ENCODE results near the gene TUBB6. TPM values are rescaled to one million over a fixed set of nuclear protein-coding genes. Genes with fewer than 3 reads are reported as not detected.

TUBB6 gene
- total and polyA plus RNA-seq, 5 experiments from 2014 or later = 1.2 to 3.1 (median 2.6) TPM; not detected in 1

GRCh38 chr18:12369211-12369610 lies 61.2 kb downstream of the TUBB6 start:
- no peak for DNase-seq
- no peaks in the 10 kb centered on the region for H3K27me3 Mint-ChIP-seq
- H3K4me1 Mint-ChIP-seq = peaks cover 21 to 46% (median 34%) of the 10 kb centered on the region in 4 donors
- no peak overlapping the region for H3K4me3 Mint-ChIP-seq
- peaks cover 0 to 55% (median 21%) of the 10 kb centered on the region in 3 donors for H3K36me3 Mint-ChIP-seq
- ATAC-seq = no peak
- H3K9me3 Mint-ChIP-seq = no peaks in the 10 kb centered on the region
- POLR2A ChIA-PET = interaction anchor here (0.6 kb wide), 1 partner anchor 39 kb away, joined by 6 read pairs; the partner anchor contains the start of gene PRELID3A
- no peak overlapping the region for H3K27ac Mint-ChIP-seq

GRCh38 chr18:12371590-12371989 lies 63.5 kb downstream of the TUBB6 start:
- POLR2A ChIA-PET = no interaction called here
- Mint-ChIP-seq H3K4me1 (peaks cover 26 to 58% (median 53%) of the 10 kb centered on the region in 4 donors), H3K36me3 (peaks cover 0 to 38% (median 13%) of the 10 kb centered on the region in 3 donors), H3K9me3 (no peaks in the 10 kb centered on the region), H3K27ac (peak overlapping the region in 5 of 10 donors; percentile 13 to 49 (median 20)), H3K27me3 (no peaks in the 10 kb centered on the region), H3K4me3 (peak overlapping the region in 8 of 10 donors; percentile 6 to 53 (median 42))
- DNase-seq (no peak), ATAC-seq (peak; percentile 36 to 41)

GRCh38 chr18:12372406-12372805 lies 64.4 kb downstream of the TUBB6 start:
- DNase-seq (no peak), ATAC-seq (no peak)
- POLR2A ChIA-PET = no interaction called here
- Mint-ChIP-seq H3K4me1 (peaks cover 26 to 53% (median 52%) of the 10 kb centered on the region in 4 donors), H3K27ac (peak overlapping the region in 1 of 10 donors; percentile 49), H3K27me3 (no peaks in the 10 kb centered on the region), H3K9me3 (no peaks in the 10 kb centered on the region), H3K4me3 (peak overlapping the region in 2 of 10 donors; percentile 5 to 19), H3K36me3 (peaks cover 0 to 30% (median 5%) of the 10 kb centered on the region in 3 donors)

- peaks cover 32 to 59% (median 59%) of the 10 kb centered on the region in 4 donors for H3K4me1 Mint-ChIP-seq
- POLR2A ChIA-PET = interaction anchor here (1.0 kb wide), 1 partner anchor 511 kb away, joined by 3 read pairs; the partner anchor contains the start of gene PTPN2
- H3K27ac Mint-ChIP-seq = peak overlapping the region in 3 of 10 donors; percentile 11 to 49 (median 45)
- no peaks in the 10 kb centered on the region for H3K9me3 Mint-ChIP-seq
- no peaks in the 10 kb centered on the region for H3K27me3 Mint-ChIP-seq
- DNase-seq (no peak), ATAC-seq (no peak)
- peak overlapping the region in 5 of 10 donors; percentile 6 to 86 (median 16) for H3K4me3 Mint-ChIP-seq
- peaks cover 0 to 24% (median 5%) of the 10 kb centered on the region in 3 donors for H3K36me3 Mint-ChIP-seq
Measured at GRCh38 chr18:12373116-12373770, 65.2 kb downstream of the TUBB6 start.

DNA sequence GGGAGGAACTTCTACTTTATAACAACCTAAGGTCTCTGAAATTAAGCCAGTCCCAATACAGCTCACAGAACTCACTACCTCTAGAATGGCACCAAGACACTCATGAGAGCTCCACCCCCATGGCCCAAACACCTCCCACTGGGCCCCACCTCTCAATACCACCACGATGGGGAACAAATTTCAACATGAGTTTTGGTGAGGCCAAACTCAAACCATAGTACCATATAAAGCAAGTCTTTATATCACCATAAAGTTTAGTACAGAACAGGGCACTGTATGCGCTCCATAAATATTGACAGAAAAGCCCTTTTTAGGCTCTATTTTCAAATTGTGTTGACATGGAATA lies 65.7 kb downstream of the TUBB6 start:
- Mint-ChIP-seq H3K9me3 (no peaks in the 10 kb centered on the region), H3K4me3 (peak overlapping the region in 3 of 10 donors; percentile 5 to 86 (median 72)), H3K4me1 (peaks cover 32 to 59% (median 59%) of the 10 kb centered on the region in 4 donors), H3K27me3 (no peaks in the 10 kb centered on the region), H3K27ac (no peak overlapping the region), H3K36me3 (peaks cover 0 to 19% (median 5%) of the 10 kb centered on the region in 3 donors)
- ATAC-seq = no peak
- no peak for DNase-seq
- POLR2A ChIA-PET = interaction anchor here (1.0 kb wide), 1 partner anchor 510 kb away, joined by 3 read pairs; the partner anchor contains the start of gene PTPN2

GRCh38 chr18:12374401-12374800 lies 66.4 kb downstream of the TUBB6 start:
- no peak for ATAC-seq
- POLR2A ChIA-PET = no interaction called here
- Mint-ChIP-seq H3K4me3 (peak overlapping the region in 9 of 10 donors; percentile 43 to 92 (median 66)), H3K9me3 (no peaks in the 10 kb centered on the region), H3K27ac (peak overlapping the region in 4 of 10 donors; percentile 5 to 66 (median 46)), H3K36me3 (peaks cover 0 to 13% (median 2%) of the 10 kb centered on the region in 3 donors), H3K4me1 (peaks cover 32 to 59% (median 59%) of the 10 kb centered on the region in 4 donors), H3K27me3 (no peaks in the 10 kb centered on the region)
- no peak for DNase-seq

Other genes with a start within 250 kb of the TUBB6 start
- gene ANKRD62, start 214.4 kb upstream of the TUBB6 start, total RNA-seq = not detected
- not detected for gene ANKRD62, start 214.4 kb upstream of the TUBB6 start, polyA plus RNA-seq
- not detected for gene CIDEA, start 53.9 kb upstream of the TUBB6 start, total RNA-seq
- not detected for gene CIDEA, start 53.9 kb upstream of the TUBB6 start, polyA plus RNA-seq
- gene AFG3L2, start 69.0 kb downstream of the TUBB6 start, total RNA-seq = 10 to 100 TPM; 37.7 to 41.2 TPM
- 10 to 100 TPM; 27.0 to 42.1 (median 37.2) TPM for gene AFG3L2, start 69.0 kb downstream of the TUBB6 start, polyA plus RNA-seq
- 1 to 10 TPM; 1.9 to 2.8 TPM for gene PRELID3A, start 99.7 kb downstream of the TUBB6 start, total RNA-seq
- under 1 TPM in 2 of 3 donors, not detected in 1; 0.12 to 0.79 TPM for gene PRELID3A, start 99.7 kb downstream of the TUBB6 start, polyA plus RNA-seq